IMR-90 (cell line): ENCODE measurements around the gene METTL2B. TPM values are rescaled to one million over a fixed set of nuclear protein-coding genes. Genes with fewer than 3 reads are reported as not detected.

Experiments used
- ATAC-seq: fragments of 200-7000 bp; cut with Tn5 transposase; 2 replicates; pipeline ENCODE4 v1.9.1; 2020; ENCODE audit warnings: low read depth, mild to moderate bottlenecking, moderate library complexity
- BruUV-seq: library from RNA; stranded (reverse); fragments of 400-500 nt; replicated peaks from 2 replicates; lab custom pipeline; 2021; lab: Mats Ljungman, UMichigan
- CTCF ChIA-PET: fragments of 300-600 bp; formaldehyde crosslinking; extraction: SDS; loops from one replicate; lab custom pipeline; 2021; ENCODE audit warnings: antibody characterized with exemption; lab: Yijun Ruan, JAX
- POLR2A ChIA-PET: fragments of 300-600 bp; sonication (Branson Sonifier 250); formaldehyde crosslinking; loops from one replicate; lab custom pipeline; 2022; ENCODE audit warnings: antibody characterized with exemption; ENCODE audit not compliant: unreplicated experiment; lab: Charles Lee
- DNase-seq: peaks from one replicate; pipeline ENCODE4 v3.0.0; 2013
- H2AFZ ChIP-seq: replicated peaks from 2 replicates; pipeline ENCODE3; 2013; ENCODE audit warnings: low read length, mild to moderate bottlenecking; ENCODE audit not compliant: poor library complexity
- H2AK5ac ChIP-seq: 2 replicates; pipeline ENCODE4 v1.6.1; 2013; ENCODE audit warnings: low read depth, low read length, inconsistent platforms
- H2AK9ac ChIP-seq: replicated peaks from 2 replicates; pipeline ENCODE3; 2013; ENCODE audit warnings: mild to moderate bottlenecking, low read depth, low read length, moderate library complexity; ENCODE audit not compliant: poor library complexity
- H2BK120ac ChIP-seq: 2 replicates; pipeline ENCODE4 v1.6.1; 2013; ENCODE audit warnings: low read depth, low read length, inconsistent platforms
- H2BK15ac ChIP-seq: 3 replicates; pipeline ENCODE4 v1.6.1; 2013; ENCODE audit warnings: low read depth, low read length, inconsistent platforms
- H2BK20ac ChIP-seq: 2 replicates; pipeline ENCODE4 v1.6.1; 2013; ENCODE audit warnings: low read depth, mild to moderate bottlenecking, inconsistent platforms, low read length, moderate library complexity
- H2BK5ac ChIP-seq: 2 replicates; pipeline ENCODE4 v1.6.1; 2013; ENCODE audit warnings: mild to moderate bottlenecking, low read depth, low read length, inconsistent platforms; ENCODE audit not compliant: poor library complexity, severe bottlenecking
- H3K14ac ChIP-seq: replicated peaks from 2 replicates; pipeline ENCODE4 v1.6.1; 2013; ENCODE audit warnings: low read depth, low read length, inconsistent platforms
- H3K18ac ChIP-seq: 2 replicates; pipeline ENCODE4 v1.6.1; 2013; ENCODE audit warnings: low read depth, low read length, control low read depth
- H3K23ac ChIP-seq: 2 replicates; pipeline ENCODE4 v1.6.1; 2013; ENCODE audit warnings: low read depth, low read length, inconsistent platforms
- H3K27ac ChIP-seq: 2 replicates; pipeline ENCODE4 v1.5.1; 2013; ENCODE audit warnings: mild to moderate bottlenecking, control low read depth, low read length; ENCODE audit not compliant: insufficient read depth
- H3K27me3 ChIP-seq: 2 replicates; pipeline ENCODE4 v1.6.1; 2013; ENCODE audit warnings: low read length; ENCODE audit not compliant: control insufficient read depth, insufficient read depth
- H3K36me3 ChIP-seq: 2 replicates; pipeline ENCODE4 v1.6.1; 2013; ENCODE audit warnings: low read length, mixed read lengths; ENCODE audit not compliant: control insufficient read depth, insufficient read depth
- H3K4ac ChIP-seq: 2 replicates; pipeline ENCODE4 v1.6.1; 2013; ENCODE audit warnings: low read depth, low read length, inconsistent platforms
- H3K4me1 ChIP-seq: 2 replicates; pipeline ENCODE4 v1.6.1; 2013; ENCODE audit warnings: low read length, mixed read lengths; ENCODE audit not compliant: control insufficient read depth, insufficient read depth
- H3K4me2 ChIP-seq: 2 replicates; pipeline ENCODE4 v1.6.1; 2013; ENCODE audit warnings: low read depth, mild to moderate bottlenecking, control low read depth, low read length, moderate library complexity
- H3K4me3 ChIP-seq: 2 replicates; pipeline ENCODE4 v1.5.1; 2013; ENCODE audit warnings: low read depth, mild to moderate bottlenecking, control low read depth, low read length, moderate library complexity; ENCODE audit not compliant: insufficient read depth
- H3K56ac ChIP-seq: 2 replicates; pipeline ENCODE4 v1.6.1; 2013; ENCODE audit warnings: low read length, inconsistent platforms; ENCODE audit not compliant: insufficient read depth; ENCODE audit errors: extremely low read depth
- H3K79me1 ChIP-seq, 2 experiments: 2 replicates each; pipeline ENCODE4 v1.6.1; 2013; ENCODE audit warnings: low read length in 2 of 2, inconsistent platforms in 1 of 2, low read depth in 1 of 2
- H3K9ac ChIP-seq: 2 replicates; pipeline ENCODE4 v1.6.1; 2013; ENCODE audit warnings: low read depth, low read length, control low read depth
- H3K9me1 ChIP-seq: 2 replicates; pipeline ENCODE4 v1.6.1; 2013; ENCODE audit warnings: low read length, inconsistent platforms; ENCODE audit not compliant: insufficient read depth
- H3K9me3 ChIP-seq: 2 replicates; pipeline ENCODE4 v1.6.1; 2013; ENCODE audit warnings: low read length; ENCODE audit not compliant: control insufficient read depth, insufficient read depth
- H4K20me1 ChIP-seq: 2 replicates; pipeline ENCODE4 v1.6.1; 2013; ENCODE audit warnings: low read length, inconsistent platforms; ENCODE audit not compliant: insufficient read depth
- H4K5ac ChIP-seq: 2 replicates; pipeline ENCODE4 v1.6.1; 2013; ENCODE audit warnings: mild to moderate bottlenecking, low read depth, low read length, control low read depth
- H4K8ac ChIP-seq, 2 experiments: 2 replicates each; pipeline ENCODE4 v1.6.1; 2013; ENCODE audit warnings: low read depth in 2 of 2, low read length in 2 of 2, control low read depth in 1 of 2, inconsistent platforms in 1 of 2
- H4K91ac ChIP-seq: 2 replicates; pipeline ENCODE4 v1.6.1; 2013; ENCODE audit warnings: low read depth, low read length, inconsistent platforms; ENCODE audit not compliant: insufficient read depth
- BHLHE40 ChIP-seq: fragments of 150-350 bp; IDR thresholded peaks from 2 replicates; pipeline ENCODE4 v1.6.1; 2016; ENCODE audit warnings: mild to moderate bottlenecking, low read depth, low read length
- CEBPB ChIP-seq: IDR thresholded peaks from 2 replicates; pipeline ENCODE4 v1.6.1; 2012; ENCODE audit warnings: low read depth, low read length, improper control_type of control experiment
- CHD1 ChIP-seq: IDR thresholded peaks from 2 replicates; pipeline ENCODE4 v1.6.1; 2012; ENCODE audit warnings: low read depth, low read length, improper control_type of control experiment
- MAFK ChIP-seq: IDR thresholded peaks from 2 replicates; pipeline ENCODE4 v1.6.1; 2012; ENCODE audit warnings: low read depth, low read length, improper control_type of control experiment
- MAZ ChIP-seq: IDR thresholded peaks from 2 replicates; pipeline ENCODE4 v1.6.1; 2012; ENCODE audit warnings: low read depth, mild to moderate bottlenecking, low read length, improper control_type of control experiment, moderate library complexity, borderline replicate concordance
- MXI1 ChIP-seq: IDR thresholded peaks from 2 replicates; pipeline ENCODE4 v1.6.1; 2012; ENCODE audit warnings: low read depth, mild to moderate bottlenecking, low read length, moderate library complexity, borderline replicate concordance
- NFE2L2 ChIP-seq: fragments of 150-350 bp; IDR thresholded peaks from 2 replicates; pipeline ENCODE4 v1.6.1; 2016; ENCODE audit warnings: low read depth, mild to moderate bottlenecking, low read length
- POLR2A ChIP-seq: IDR thresholded peaks from 2 replicates; pipeline ENCODE4 v1.6.1; 2012; ENCODE audit warnings: mild to moderate bottlenecking, low read depth, low read length
- RCOR1 ChIP-seq: IDR thresholded peaks from 2 replicates; pipeline ENCODE4 v1.6.1; 2012; ENCODE audit warnings: mild to moderate bottlenecking, low read length, improper control_type of control experiment; ENCODE audit not compliant: insufficient replicate concordance
- RFX5 ChIP-seq: IDR thresholded peaks from 2 replicates; pipeline ENCODE4 v1.8.0; 2012; ENCODE audit warnings: low read depth, mild to moderate bottlenecking, low read length, moderate library complexity
- WGBS, 2 experiments: methylation state at CpG; one replicate each; pipeline versions ENCODE4 v1.1.5 to v1.1.7; 2013; ENCODE audit warnings: missing lambda C conversion rate in 2 of 2; ENCODE audit not compliant: insufficient read length in 1 of 2; ENCODE audit errors: extremely low coverage in 2 of 2; 5-methylcytosine and 5-hydroxymethylcytosine counted together
- dilution Hi-C: fragments of 300-500 bp; cut with HindIII; formaldehyde crosslinking; loops from one replicate; pipeline ENCODE4 v1.14.3; 2018; ENCODE audit warnings: low sequenced_read_pairs; ENCODE audit not compliant: unreplicated experiment
- in situ Hi-C: fragments of 300-500 bp; cut with MboI; formaldehyde crosslinking; loops from 3 replicates; pipeline ENCODE4 v1.14.3; 2019; ENCODE audit warnings: low sequenced_read_pairs, inconsistent platforms, mixed read lengths
- intact Hi-C: fragments of 100-400 bp; cut with micrococcal nuclease; formaldehyde crosslinking; loops from 2 replicates; pipeline ENCODE4 v1.10.0; 2022
- polyA plus RNA-seq, 3 experiments: library from polyadenylated mRNA; depleted of rRNA; stranded (reverse); fragments of >200 nt; gene quantifications; 2 replicates each; pipeline ENCODE4 v1.2.3, GENCODE V29; 2012; ENCODE audit warnings: low replicate concordance in 1 of 3
- total RNA-seq: library from RNA; depleted of rRNA; stranded (reverse); fragments of >200 nt; gene quantifications from 2 replicates; pipeline ENCODE4 v1.2.3, GENCODE V29; 2012
- TF ChIP-seq, protein P1 (sequence below): conservative IDR thresholded peaks from 2 replicates; pipeline ENCODE4 v1.5.1; 2012; ENCODE audit warnings: mild to moderate bottlenecking, low read depth, low read length, improper control_type of control experiment

METTL2B gene
- total and polyA plus RNA-seq, 2 of the 4 experiments (the other 2 are of a cell fraction) = 18.0 to 34.2 TPM

DNA sequence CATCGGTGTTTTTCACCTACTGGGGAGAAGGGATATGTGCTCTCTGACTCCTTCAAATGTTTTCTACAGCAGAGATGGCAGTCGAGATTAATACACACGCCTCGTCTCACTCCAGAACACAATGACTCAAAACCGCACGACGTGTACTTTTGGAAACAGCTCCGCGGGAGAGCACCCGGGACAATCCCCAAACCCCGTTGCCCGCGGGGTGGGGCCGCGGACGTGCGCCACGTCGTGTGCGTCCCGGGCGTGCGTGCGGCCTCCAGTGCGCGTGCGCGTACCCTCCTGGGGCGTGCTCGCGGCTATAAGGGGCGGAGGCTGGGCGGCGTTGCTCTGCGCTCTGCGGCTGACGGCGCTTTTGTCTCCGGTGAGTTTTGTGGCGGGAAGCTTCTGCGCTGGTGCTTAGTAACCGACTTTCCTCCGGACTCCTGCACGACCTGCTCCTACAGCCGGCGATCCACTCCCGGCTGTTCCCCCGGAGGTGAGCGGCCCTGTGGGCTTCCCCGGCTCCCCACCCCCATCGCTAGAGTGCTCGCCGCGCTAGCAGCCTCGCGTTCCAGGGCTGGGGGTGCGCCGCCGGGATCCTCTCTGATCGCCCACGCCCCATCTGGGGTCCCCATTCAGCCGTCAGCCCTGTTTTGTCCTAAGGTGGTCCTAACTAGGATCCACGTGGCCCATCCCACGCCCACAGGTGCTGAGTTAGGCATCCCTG lies 20.8 kb upstream of the METTL2B start, which contains the start of gene HILPDA (continued):
- TF ChIP-seq NFE2L2 = no peak
- peak; percentile 82 for TF ChIP-seq POLR2A
- TF ChIP-seq CHD1 = peak; percentile 56; the same call in 1 of the 2 replicates
- no peak for TF ChIP-seq MAFK

- Histone ChIP-seq H3K9ac (peak overlapping the region; percentile 92), H2AK9ac (peak overlapping the region; percentile 81), H3K36me3 (peaks cover 9% of the 10 kb centered on the region), H4K8ac (peak overlapping the region; percentile 8 to 58; a peak in 3 of 4 replicates), H3K9me3 (no peaks in the 10 kb centered on the region), H3K23ac (peak overlapping the region; percentile 40), H3K9me1 (0 out of 2 replicates have a peak, but pooled peaks cover 6% of the 10 kb centered on the region), H2BK20ac (no peak overlapping the region), H2AFZ (peak overlapping the region; percentile 90), H2BK15ac (no peak overlapping the region), H3K14ac (peak overlapping the region; percentile 84), H3K18ac (peak overlapping the region; percentile 19; the same call in 1 of the 2 replicates), H2AK5ac (peak overlapping the region; percentile 96), H3K56ac (peak overlapping the region; percentile 82), H3K4ac (peak overlapping the region; percentile 80), H3K4me1 (peaks cover 17% of the 10 kb centered on the region), H3K27me3 (no peaks in the 10 kb centered on the region; the same call in 1 of the 2 replicates), H2BK5ac (peak overlapping the region; percentile 69), H3K27ac (peak overlapping the region; percentile 62), H4K91ac (peak overlapping the region; percentile 51), H3K79me1 (peaks cover 14 to 41% of the 10 kb centered on the region in 2 experiments; a peak in 3 of 4 replicates), H2BK120ac (no peak overlapping the region), H3K4me2 (peak overlapping the region; percentile 88), H3K4me3 (peak overlapping the region; percentile 82), H4K5ac (peak overlapping the region; percentile 21; the same call in 1 of the 2 replicates), H4K20me1 (peaks cover 22% of the 10 kb centered on the region)
- ATAC-seq (peak; percentile 2; the same call in 1 of the 2 replicates), DNase-seq (no peak)
- POLR2A ChIA-PET = no interaction called here
- intact Hi-C loops = no loop called here
- CTCF ChIA-PET = no interaction called here
- TF ChIP-seq MXI1 = no peak
- TF ChIP-seq MAFK = no peak
- TF ChIP-seq RFX5 = no peak
- no peak for TF ChIP-seq BHLHE40
- TF ChIP-seq RCOR1 = no peak
- TF ChIP-seq, protein P1, sequence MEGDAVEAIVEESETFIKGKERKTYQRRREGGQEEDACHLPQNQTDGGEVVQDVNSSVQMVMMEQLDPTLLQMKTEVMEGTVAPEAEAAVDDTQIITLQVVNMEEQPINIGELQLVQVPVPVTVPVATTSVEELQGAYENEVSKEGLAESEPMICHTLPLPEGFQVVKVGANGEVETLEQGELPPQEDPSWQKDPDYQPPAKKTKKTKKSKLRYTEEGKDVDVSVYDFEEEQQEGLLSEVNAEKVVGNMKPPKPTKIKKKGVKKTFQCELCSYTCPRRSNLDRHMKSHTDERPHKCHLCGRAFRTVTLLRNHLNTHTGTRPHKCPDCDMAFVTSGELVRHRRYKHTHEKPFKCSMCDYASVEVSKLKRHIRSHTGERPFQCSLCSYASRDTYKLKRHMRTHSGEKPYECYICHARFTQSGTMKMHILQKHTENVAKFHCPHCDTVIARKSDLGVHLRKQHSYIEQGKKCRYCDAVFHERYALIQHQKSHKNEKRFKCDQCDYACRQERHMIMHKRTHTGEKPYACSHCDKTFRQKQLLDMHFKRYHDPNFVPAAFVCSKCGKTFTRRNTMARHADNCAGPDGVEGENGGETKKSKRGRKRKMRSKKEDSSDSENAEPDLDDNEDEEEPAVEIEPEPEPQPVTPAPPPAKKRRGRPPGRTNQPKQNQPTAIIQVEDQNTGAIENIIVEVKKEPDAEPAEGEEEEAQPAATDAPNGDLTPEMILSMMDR = no peak
- no peak for TF ChIP-seq CEBPB
- TF ChIP-seq MAZ = no peak
- BruUV-seq = no TSS peak
- WGBS, 2 experiments = no CpG with 5 or more reads among the region's 5 CpGs
- dilution Hi-C loops = no loop called here
- in situ Hi-C loops = loop anchor here (25.0 kb wide), 1 partner anchor 431 kb away; no protein-coding TSS in a partner anchor
These were observed 20.3 kb upstream of the METTL2B start for GRCh38 chr7:128456255-128456725.
